Mammary epithelial cell (primary cell): ENCODE results near the gene MOCS1.

ENCODE experiments used
- EZH2 ChIP-seq: IDR thresholded peaks from 2 replicates; pipeline ENCODE4 v1.6.1; 2012; ENCODE audit warnings: low read length, inconsistent platforms, borderline replicate concordance
- TF ChIP-seq, protein P1 (sequence below), 2 donors: IDR thresholded peaks in 1 of 2; conservative IDR thresholded peaks in 1 of 2; 2 replicates each; pipeline ENCODE4 v1.5.1; 2011 to 2012; ENCODE audit warnings: inconsistent platforms in 2 of 2, low read length in 2 of 2, mild to moderate bottlenecking in 2 of 2, control low read depth in 1 of 2, low read depth in 1 of 2; ENCODE audit not compliant: insufficient read depth in 1 of 2; ENCODE audit errors: extremely low read depth in 1 of 2

DNA sequence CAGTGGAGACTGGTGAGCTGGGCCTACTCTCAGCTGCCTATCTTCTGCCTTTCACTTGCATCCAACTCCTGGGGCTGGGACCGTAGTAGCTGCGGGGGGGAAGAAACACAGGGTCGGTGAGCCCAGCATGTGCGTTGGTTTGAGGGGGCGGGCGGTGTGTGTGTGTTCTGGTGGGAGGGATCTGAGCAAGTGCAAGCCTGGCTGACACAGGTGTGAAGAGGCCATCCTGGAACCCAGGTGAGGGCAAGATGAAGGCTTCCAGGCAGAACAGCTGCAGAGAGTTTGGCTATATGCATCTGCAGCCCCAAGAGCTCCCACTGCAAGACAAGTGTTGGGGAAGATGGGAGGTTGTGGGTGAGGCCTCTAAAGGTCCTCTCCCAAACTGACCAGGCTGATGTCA lies 30.6 kb downstream of the MOCS1 start:
- TF ChIP-seq, protein P1, sequence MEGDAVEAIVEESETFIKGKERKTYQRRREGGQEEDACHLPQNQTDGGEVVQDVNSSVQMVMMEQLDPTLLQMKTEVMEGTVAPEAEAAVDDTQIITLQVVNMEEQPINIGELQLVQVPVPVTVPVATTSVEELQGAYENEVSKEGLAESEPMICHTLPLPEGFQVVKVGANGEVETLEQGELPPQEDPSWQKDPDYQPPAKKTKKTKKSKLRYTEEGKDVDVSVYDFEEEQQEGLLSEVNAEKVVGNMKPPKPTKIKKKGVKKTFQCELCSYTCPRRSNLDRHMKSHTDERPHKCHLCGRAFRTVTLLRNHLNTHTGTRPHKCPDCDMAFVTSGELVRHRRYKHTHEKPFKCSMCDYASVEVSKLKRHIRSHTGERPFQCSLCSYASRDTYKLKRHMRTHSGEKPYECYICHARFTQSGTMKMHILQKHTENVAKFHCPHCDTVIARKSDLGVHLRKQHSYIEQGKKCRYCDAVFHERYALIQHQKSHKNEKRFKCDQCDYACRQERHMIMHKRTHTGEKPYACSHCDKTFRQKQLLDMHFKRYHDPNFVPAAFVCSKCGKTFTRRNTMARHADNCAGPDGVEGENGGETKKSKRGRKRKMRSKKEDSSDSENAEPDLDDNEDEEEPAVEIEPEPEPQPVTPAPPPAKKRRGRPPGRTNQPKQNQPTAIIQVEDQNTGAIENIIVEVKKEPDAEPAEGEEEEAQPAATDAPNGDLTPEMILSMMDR (conservative IDR thresholded peaks at IDR 0.05 in 1 of 2, IDR thresholded peaks at IDR 0.05 in 1 of 2; ENCODE audit: extremely low read depth in 1 of 2, insufficient read depth in 1 of 2, low read depth in 1 of 2, low read length in 2 of 2) = no peak
- no peak for TF ChIP-seq EZH2
